Measurements from ENCODE around the gene SH2D4B.

SH2D4B gene

GRCh38 chr10:80537736-80538480 lies at the start of gene SH2D4B:
TSS of gene SH2D4B (plus strand) at chr10:80537902. CDS start at chr10:80538332, 430 bp downstream.
- no peak for DNase-seq (ENCODE audit: low read depth in 2 of 2)

- DNase-seq (ENCODE audit: low read depth in 2 of 2) = no peak
These were observed 49.1 kb upstream of the SH2D4B start for GRCh38 chr10:80488539-80489066.

- DNase-seq (ENCODE audit: low read depth in 2 of 2) = no peak
These were observed 48.2 kb upstream of the SH2D4B start for GRCh38 chr10:80489371-80490112.

GRCh38 chr10:80491251-80492102 lies 46.2 kb upstream of the SH2D4B start:
- DNase-seq (ENCODE audit: low read depth in 2 of 2) = no peak

- DNase-seq (ENCODE audit: low read depth in 2 of 2) = no peak
These were observed 44.7 kb upstream of the SH2D4B start for GRCh38 chr10:80492848-80493521.

GRCh38 chr10:80493522-80494051 lies 44.1 kb upstream of the SH2D4B start:
- DNase-seq (ENCODE audit: low read depth in 2 of 2) = no peak

- no peak for DNase-seq (ENCODE audit: low read depth in 2 of 2)
These were observed 41.0 kb upstream of the SH2D4B start for GRCh38 chr10:80496555-80497172.

- DNase-seq (ENCODE audit: low read depth in 2 of 2) = no peak
These were observed 40.3 kb upstream of the SH2D4B start for GRCh38 chr10:80497187-80498077.

- DNase-seq (ENCODE audit: low read depth in 2 of 2) = no peak
These were observed 39.4 kb upstream of the SH2D4B start for GRCh38 chr10:80498078-80498832.

GRCh38 chr10:80498833-80499741 lies 38.6 kb upstream of the SH2D4B start:
- peak; percentile 43 to 57 for DNase-seq (ENCODE audit: low read depth in 2 of 2)

- DNase-seq (ENCODE audit: low read depth in 2 of 2) = no peak
These were observed 36.9 kb upstream of the SH2D4B start for GRCh38 chr10:80500572-80501380.

- no peak for DNase-seq (ENCODE audit: low read depth in 2 of 2)
These were observed 36.3 kb upstream of the SH2D4B start for GRCh38 chr10:80501381-80501912.

- DNase-seq (ENCODE audit: low read depth in 2 of 2) = no peak
These were observed 35.7 kb upstream of the SH2D4B start for GRCh38 chr10:80501913-80502521.

GRCh38 chr10:80502621-80503583 lies 34.8 kb upstream of the SH2D4B start:
- no peak for DNase-seq (ENCODE audit: low read depth in 2 of 2)

- DNase-seq (ENCODE audit: low read depth in 2 of 2) = no peak
These were observed 34.0 kb upstream of the SH2D4B start for GRCh38 chr10:80503584-80504157.

Data from activated CD4-positive, alpha-beta T cell treated with anti-CD3 and anti-CD28 coated beads for 24 hours (primary cell).